Measurements from ENCODE around the gene KAZN. TPM values are rescaled to one million over a fixed set of nuclear protein-coding genes. Genes with fewer than 3 reads are reported as not detected.

KAZN gene
- polyA plus RNA-seq, 4 donors, result 14.1 to 44.8 (median 34.2) TPM

- no peak for DNase-seq (ENCODE audit: low read depth in 4 of 4, low spot score in 3 of 4)
These were observed 186.6 kb downstream of the KAZN start for GRCh38 chr1:14784790-14785773.

- no peak for DNase-seq (ENCODE audit: low read depth in 4 of 4, low spot score in 3 of 4)
These were observed 187.7 kb downstream of the KAZN start for GRCh38 chr1:14786109-14786675.

GRCh38 chr1:14786681-14787080 is 188.2 kb downstream of the KAZN start:
- DNase-seq (ENCODE audit: low read depth in 4 of 4, low spot score in 3 of 4), result no peak

- peak in 1 of 4 donors; percentile 36 for DNase-seq (ENCODE audit: low read depth in 4 of 4, low spot score in 3 of 4)
These were observed 189.1 kb downstream of the KAZN start for GRCh38 chr1:14787604-14788003.

GRCh38 chr1:14788080-14788479 is 189.6 kb downstream of the KAZN start:
- no peak for DNase-seq (ENCODE audit: low read depth in 4 of 4, low spot score in 3 of 4)

GRCh38 chr1:14790982-14791381 is 192.5 kb downstream of the KAZN start:
- DNase-seq (ENCODE audit: low read depth in 4 of 4, low spot score in 3 of 4), result no peak

GRCh38 chr1:14791654-14792053 is 193.2 kb downstream of the KAZN start:
- DNase-seq (ENCODE audit: low read depth in 4 of 4, low spot score in 3 of 4), result no peak

GRCh38 chr1:14794136-14794768 is 195.8 kb downstream of the KAZN start:
- no peak for DNase-seq (ENCODE audit: low read depth in 4 of 4, low spot score in 3 of 4)

- no peak for DNase-seq (ENCODE audit: low read depth in 4 of 4, low spot score in 3 of 4)
These were observed 196.4 kb downstream of the KAZN start for GRCh38 chr1:14794906-14795305.

GRCh38 chr1:14795589-14795988 is 197.1 kb downstream of the KAZN start:
- DNase-seq (ENCODE audit: low read depth in 4 of 4, low spot score in 3 of 4), result no peak

GRCh38 chr1:14800014-14800413 is 201.5 kb downstream of the KAZN start:
- no peak for DNase-seq (ENCODE audit: low read depth in 4 of 4, low spot score in 3 of 4)

GRCh38 chr1:14800500-14801076 is 202.1 kb downstream of the KAZN start:
- DNase-seq (ENCODE audit: low read depth in 4 of 4, low spot score in 3 of 4), result no peak

GRCh38 chr1:14803002-14803789 is 204.7 kb downstream of the KAZN start:
- no peak for DNase-seq (ENCODE audit: low read depth in 4 of 4, low spot score in 3 of 4)

GRCh38 chr1:14804626-14805025 is 206.1 kb downstream of the KAZN start:
- no peak for DNase-seq (ENCODE audit: low read depth in 4 of 4, low spot score in 3 of 4)

- no peak for DNase-seq (ENCODE audit: low read depth in 4 of 4, low spot score in 3 of 4)
These were observed 208.3 kb downstream of the KAZN start for GRCh38 chr1:14806772-14807171.

GRCh38 chr1:14808768-14809167 is 210.3 kb downstream of the KAZN start:
- no peak for DNase-seq (ENCODE audit: low read depth in 4 of 4, low spot score in 3 of 4)

GRCh38 chr1:14809191-14809981 is 210.9 kb downstream of the KAZN start:
- DNase-seq (ENCODE audit: low read depth in 4 of 4, low spot score in 3 of 4), result no peak

GRCh38 chr1:14810595-14811361 is 212.3 kb downstream of the KAZN start:
- DNase-seq (ENCODE audit: low read depth in 4 of 4, low spot score in 3 of 4), result peak; percentile 61 to 69 (median 64)

GRCh38 chr1:14811573-14811972 is 213.1 kb downstream of the KAZN start:
- DNase-seq (ENCODE audit: low read depth in 4 of 4, low spot score in 3 of 4), result no peak
